WERI-Rb-1 (cell line): ENCODE results near the gene MRPS14.

ENCODE experiments used
- DNase-seq: peaks from one replicate; pipeline ENCODE4 v3.0.0-alpha.2; 2020
- H3K27ac ChIP-seq: fragments of 250-450 bp; sonication (Bioruptor Pico); 2 replicates; pipeline ENCODE4 v1.5.1; 2020; ENCODE audit warnings: mild to moderate bottlenecking, moderate library complexity
- H3K27me3 ChIP-seq: fragments of 250-450 bp; sonication (Bioruptor Pico); 2 replicates; pipeline ENCODE4 v1.5.1; 2021; ENCODE audit warnings: mild to moderate bottlenecking, low read depth, moderate library complexity; ENCODE audit not compliant: insufficient read depth, severe bottlenecking
- H3K36me3 ChIP-seq: fragments of 250-450 bp; sonication (Bioruptor Pico); 2 replicates; pipeline ENCODE4 v1.5.1; 2020; ENCODE audit warnings: mild to moderate bottlenecking, moderate library complexity
- H3K4me3 ChIP-seq: 2 replicates; pipeline ENCODE4 v1.5.1; 2011; ENCODE audit warnings: low read depth, mild to moderate bottlenecking, control low read depth, low read length
- H3K9me3 ChIP-seq: fragments of 250-450 bp; sonication (Bioruptor Pico); 2 replicates; pipeline ENCODE4 v1.5.1; 2021; ENCODE audit warnings: mild to moderate bottlenecking, moderate library complexity; ENCODE audit not compliant: severe bottlenecking
- TF ChIP-seq, protein P1 (sequence below): IDR thresholded peaks from 2 replicates; pipeline ENCODE4 v1.5.1; 2011; ENCODE audit warnings: low read depth, mild to moderate bottlenecking, control low read depth, inconsistent platforms, low read length

MRPS14 gene

GRCh38 chr1:174968750-174969244 lies 54.4 kb downstream of the MRPS14 start:
- Histone ChIP-seq H3K9me3 (no peaks in the 10 kb centered on the region), H3K27me3 (no peaks in the 10 kb centered on the region), H3K36me3 (no peaks in the 10 kb centered on the region), H3K27ac (no peak overlapping the region), H3K4me3 (no peak overlapping the region)
- TF ChIP-seq, protein P1, sequence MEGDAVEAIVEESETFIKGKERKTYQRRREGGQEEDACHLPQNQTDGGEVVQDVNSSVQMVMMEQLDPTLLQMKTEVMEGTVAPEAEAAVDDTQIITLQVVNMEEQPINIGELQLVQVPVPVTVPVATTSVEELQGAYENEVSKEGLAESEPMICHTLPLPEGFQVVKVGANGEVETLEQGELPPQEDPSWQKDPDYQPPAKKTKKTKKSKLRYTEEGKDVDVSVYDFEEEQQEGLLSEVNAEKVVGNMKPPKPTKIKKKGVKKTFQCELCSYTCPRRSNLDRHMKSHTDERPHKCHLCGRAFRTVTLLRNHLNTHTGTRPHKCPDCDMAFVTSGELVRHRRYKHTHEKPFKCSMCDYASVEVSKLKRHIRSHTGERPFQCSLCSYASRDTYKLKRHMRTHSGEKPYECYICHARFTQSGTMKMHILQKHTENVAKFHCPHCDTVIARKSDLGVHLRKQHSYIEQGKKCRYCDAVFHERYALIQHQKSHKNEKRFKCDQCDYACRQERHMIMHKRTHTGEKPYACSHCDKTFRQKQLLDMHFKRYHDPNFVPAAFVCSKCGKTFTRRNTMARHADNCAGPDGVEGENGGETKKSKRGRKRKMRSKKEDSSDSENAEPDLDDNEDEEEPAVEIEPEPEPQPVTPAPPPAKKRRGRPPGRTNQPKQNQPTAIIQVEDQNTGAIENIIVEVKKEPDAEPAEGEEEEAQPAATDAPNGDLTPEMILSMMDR, result no peak
- DNase-seq, result no peak

DNA sequence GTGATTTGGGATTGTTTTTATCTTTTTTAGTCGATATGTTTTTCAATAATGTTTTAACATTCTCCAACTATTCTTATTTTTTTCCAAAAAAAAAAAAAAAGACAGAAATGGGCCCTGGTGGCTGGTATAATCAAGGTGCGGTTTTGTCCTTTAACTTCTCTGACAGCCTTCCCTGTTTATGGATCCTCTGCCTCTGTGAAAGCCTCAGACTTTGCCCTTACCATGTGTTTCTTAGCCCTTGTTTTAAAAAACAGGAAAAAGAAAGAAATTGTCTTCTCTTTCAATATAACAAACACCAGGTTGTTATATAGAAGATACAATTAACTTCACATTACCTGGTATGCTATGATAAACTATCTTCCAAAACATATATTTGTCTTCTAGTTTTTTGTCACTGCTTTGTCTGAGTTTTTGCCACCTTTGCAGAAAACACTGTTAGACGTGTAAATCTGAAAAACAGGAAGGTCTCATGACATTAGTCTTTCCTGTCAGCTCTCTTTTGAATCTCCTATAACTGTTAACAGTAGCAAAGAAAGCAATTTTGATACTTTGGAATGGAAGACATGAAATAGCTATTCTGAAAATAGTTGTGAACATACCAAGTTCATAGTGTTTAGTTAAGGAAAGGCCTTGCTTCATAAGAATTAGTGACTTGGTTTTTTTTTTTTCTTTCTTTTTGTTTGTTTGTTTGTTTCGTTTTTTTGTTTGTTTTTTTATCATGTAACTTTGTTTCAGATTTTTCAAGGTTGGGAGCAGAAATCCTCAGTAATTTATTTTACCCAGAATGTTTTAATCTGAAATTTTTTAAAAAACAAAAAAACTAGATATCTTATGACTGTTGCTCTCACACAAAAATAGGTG lies 55.1 kb downstream of the MRPS14 start:
- no peaks in the 10 kb centered on the region for H3K36me3 ChIP-seq
- no peaks in the 10 kb centered on the region for H3K9me3 ChIP-seq
- no peak for DNase-seq
- TF ChIP-seq, protein P1, result no peak
- H3K4me3 ChIP-seq, result no peak overlapping the region
- H3K27me3 ChIP-seq, result no peaks in the 10 kb centered on the region
- H3K27ac ChIP-seq, result no peak overlapping the region

DNA sequence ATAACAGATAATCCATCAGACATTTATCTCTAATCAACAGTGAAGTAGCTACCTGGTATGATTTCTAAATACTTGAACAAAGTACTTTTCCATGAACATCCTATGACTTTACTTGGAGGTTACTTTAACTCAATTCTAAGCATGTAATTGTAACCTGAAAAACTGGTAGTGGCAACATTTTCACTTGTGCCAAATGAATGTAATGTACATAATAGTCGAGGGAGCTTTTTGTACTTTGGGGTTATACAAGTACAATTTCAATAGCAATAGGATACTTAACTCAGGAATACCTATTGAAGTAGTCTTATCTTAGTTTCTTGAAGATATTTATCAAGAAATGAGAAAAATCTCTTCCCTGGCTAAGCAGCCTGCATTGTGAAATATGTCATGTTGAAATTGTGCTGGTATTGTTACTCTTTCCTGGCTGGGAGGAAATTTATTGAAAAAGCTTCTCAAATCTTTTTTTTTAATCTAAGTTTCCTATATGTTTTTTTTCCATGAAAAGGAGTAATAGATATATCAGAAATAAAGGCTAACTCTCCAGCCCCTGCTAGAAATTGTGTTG lies 57.1 kb downstream of the MRPS14 start:
- no peaks in the 10 kb centered on the region for H3K36me3 ChIP-seq
- no peaks in the 10 kb centered on the region for H3K27me3 ChIP-seq
- H3K9me3 ChIP-seq, result no peaks in the 10 kb centered on the region
- no peak overlapping the region for H3K27ac ChIP-seq
- TF ChIP-seq, protein P1, result no peak
- DNase-seq, result no peak
- H3K4me3 ChIP-seq, result no peak overlapping the region

GRCh38 chr1:174965362-174966007 lies 57.7 kb downstream of the MRPS14 start:
- Histone ChIP-seq H3K9me3 (no peaks in the 10 kb centered on the region), H3K36me3 (no peaks in the 10 kb centered on the region), H3K27me3 (no peaks in the 10 kb centered on the region), H3K4me3 (no peak overlapping the region), H3K27ac (no peak overlapping the region)
- no peak for DNase-seq
- TF ChIP-seq, protein P1, result no peak

DNA sequence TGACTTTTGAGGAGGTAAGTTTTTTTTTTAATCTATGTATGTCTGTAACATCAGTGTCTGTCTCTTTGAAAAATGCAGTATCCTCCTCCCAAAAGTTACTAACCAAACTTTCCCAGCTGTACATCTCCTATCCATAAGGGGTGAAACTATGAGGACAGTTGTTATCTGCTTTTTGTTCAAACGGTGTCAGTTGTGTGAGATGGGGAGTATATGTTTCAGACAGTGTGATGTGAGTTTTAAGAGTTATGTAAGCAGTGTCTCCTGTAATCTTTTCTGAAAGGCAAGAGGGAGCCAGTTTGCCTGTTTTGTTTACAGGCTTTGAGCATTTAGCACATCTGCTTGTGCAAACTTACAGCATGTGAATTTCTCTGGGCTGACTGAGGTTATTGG lies 58.3 kb downstream of the MRPS14 start:
- Histone ChIP-seq H3K36me3 (no peaks in the 10 kb centered on the region), H3K4me3 (no peak overlapping the region), H3K9me3 (no peaks in the 10 kb centered on the region), H3K27me3 (no peaks in the 10 kb centered on the region), H3K27ac (no peak overlapping the region)
- TF ChIP-seq, protein P1, result no peak
- DNase-seq, result no peak
